T-helper 1 cell (primary cell): ENCODE measurements around the gene EPSTI1.
"Not testable (repeated sequence)": the region's sequence is repeated elsewhere in the genome, so short reads cannot be mapped to it uniquely, and the experiment has no call there.

Experiments
- DNase-seq, 5 donors: peaks; one replicate each; pipeline ENCODE4 v3.0.0-alpha.2; 2012 to 2020
- total RNA-seq, 4 donors: gene quantifications; one replicate each; lab custom pipeline; 2026; lab: John Stamatoyannopoulos, UW

EPSTI1 gene, protein sequence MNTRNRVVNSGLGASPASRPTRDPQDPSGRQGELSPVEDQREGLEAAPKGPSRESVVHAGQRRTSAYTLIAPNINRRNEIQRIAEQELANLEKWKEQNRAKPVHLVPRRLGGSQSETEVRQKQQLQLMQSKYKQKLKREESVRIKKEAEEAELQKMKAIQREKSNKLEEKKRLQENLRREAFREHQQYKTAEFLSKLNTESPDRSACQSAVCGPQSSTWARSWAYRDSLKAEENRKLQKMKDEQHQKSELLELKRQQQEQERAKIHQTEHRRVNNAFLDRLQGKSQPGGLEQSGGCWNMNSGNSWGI
- 48.7 to 128 (median 62.2) reads per million in 4 donors for total RNA-seq

DNA sequence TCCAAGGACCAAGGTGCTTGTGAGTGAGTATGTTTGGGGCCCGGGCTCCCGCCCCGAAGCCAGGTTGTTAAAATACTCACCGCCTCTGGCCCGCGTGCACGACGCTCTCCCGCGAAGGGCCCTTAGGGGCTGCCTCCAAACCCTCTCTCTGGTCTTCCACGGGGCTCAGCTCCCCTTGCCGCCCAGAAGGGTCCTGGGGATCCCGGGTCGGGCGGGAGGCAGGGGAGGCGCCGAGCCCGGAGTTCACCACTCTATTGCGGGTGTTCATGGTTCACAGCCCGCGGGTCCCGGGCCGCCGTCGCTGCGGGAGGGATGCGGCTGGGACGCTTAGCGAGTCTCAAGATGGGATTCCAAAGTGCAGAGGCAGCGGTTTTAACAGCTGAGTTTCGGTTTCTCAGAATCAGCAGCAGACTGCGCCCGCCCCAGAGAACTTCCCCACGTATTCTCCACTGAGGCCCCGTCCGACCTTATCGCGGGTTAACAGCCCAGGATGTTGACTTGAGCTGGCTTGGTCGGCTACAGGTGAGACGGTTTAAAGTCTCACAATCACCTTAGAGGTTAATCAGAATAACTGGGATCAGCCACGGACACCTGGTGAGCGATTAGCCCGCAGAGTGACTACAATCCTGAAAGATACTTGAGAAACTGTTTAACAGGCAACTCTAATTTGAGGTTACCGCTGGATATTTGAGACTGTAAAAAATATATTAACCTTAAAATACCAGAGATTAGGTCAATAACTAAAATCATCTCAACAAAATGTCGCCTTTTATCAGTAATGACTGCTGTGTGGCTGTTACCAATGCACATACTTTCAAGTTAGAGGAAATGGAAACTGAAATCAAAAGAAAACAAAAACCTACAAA is at the start of gene EPSTI1:
TSS of gene EPSTI1 (minus strand) at position 344 of the 866 bp plus-strand sequence. CDS start at position 268, 76 bp downstream.
- DNase-seq: peak; percentile 45 to 86 (median 58)

DNA sequence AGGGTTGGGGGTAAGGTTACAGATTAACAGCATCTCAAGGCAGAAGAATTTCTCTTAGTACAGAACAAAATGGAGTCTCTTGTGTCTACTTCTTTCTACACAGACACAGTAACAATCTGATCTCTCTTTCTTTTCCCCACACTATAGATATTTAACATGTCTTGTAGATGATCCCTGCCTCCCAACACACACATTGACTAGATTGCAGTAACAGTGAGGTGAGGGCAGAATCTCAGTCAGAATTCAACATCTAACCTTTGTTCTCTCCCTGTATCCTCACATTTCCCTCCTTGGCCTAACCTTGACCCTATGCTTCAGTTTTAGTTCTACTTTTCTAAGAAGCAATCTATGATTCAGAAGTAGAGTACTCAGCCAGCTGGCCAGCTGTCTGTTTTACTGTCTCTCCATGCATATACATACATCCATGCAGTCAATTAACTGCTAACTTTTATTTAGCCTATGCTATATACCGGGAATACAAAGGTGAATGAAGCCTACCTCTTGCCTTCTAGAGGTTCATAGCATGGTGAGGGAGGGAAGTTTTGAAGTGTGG is 49.4 kb upstream of the EPSTI1 start:
- no peak for DNase-seq

DNA sequence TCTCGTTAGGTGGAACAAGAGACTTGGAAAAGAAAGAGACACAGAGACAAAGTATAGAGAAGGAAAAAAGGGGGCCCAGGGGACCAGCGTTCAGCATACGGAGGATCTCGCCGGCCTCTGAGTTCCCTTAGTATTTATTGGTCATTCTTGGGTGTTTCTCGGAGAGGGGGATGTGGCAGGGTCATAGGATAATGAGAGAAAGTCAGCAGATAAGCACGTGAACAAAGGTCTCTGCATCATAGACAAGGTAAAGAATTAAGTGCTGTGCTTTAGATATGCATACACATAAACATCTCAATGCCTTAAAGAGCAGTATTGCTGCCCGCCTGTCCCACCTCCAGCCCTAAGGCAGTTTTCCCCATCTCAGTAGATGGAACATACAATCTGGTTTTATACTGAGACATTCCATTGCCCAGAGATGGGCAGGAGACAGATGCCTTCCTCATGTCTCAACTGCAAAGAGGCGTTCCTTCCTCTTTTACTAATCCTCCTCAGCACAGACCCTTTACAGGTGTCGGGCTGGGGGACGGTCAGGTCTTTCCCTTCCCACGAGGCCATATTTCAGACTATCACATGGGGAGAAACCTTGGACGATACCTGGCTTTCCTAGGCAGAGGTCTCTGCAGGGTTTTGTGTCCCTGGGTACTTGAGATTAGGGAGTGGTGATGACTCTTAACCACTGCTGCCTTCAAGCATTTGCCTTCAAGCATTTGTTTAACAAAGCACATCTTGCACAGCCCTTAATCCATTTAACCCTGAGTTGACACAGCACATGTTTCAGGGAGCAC is 48.7 kb upstream of the EPSTI1 start:
- DNase-seq: not testable (repeated sequence)

DNA sequence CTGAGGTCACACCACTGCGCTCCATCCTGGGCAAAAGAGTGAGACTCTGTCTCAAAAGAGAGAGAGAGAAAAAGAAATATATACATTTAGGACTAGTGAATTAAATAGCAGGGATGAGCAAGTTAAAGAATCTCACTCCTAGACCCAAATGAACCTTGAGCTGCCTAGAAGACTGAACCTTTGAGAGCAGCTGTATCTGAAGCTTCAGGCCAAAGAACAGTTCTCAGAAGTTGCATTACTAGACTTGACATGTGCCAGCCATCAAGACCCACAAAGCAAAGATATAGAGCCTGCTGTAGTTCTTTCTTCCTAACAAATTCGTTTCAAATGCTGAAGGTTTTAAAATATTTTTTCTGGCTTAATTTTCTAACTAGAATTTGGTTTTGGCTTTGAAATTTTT is 47.9 kb upstream of the EPSTI1 start:
- DNase-seq: no peak

DNA sequence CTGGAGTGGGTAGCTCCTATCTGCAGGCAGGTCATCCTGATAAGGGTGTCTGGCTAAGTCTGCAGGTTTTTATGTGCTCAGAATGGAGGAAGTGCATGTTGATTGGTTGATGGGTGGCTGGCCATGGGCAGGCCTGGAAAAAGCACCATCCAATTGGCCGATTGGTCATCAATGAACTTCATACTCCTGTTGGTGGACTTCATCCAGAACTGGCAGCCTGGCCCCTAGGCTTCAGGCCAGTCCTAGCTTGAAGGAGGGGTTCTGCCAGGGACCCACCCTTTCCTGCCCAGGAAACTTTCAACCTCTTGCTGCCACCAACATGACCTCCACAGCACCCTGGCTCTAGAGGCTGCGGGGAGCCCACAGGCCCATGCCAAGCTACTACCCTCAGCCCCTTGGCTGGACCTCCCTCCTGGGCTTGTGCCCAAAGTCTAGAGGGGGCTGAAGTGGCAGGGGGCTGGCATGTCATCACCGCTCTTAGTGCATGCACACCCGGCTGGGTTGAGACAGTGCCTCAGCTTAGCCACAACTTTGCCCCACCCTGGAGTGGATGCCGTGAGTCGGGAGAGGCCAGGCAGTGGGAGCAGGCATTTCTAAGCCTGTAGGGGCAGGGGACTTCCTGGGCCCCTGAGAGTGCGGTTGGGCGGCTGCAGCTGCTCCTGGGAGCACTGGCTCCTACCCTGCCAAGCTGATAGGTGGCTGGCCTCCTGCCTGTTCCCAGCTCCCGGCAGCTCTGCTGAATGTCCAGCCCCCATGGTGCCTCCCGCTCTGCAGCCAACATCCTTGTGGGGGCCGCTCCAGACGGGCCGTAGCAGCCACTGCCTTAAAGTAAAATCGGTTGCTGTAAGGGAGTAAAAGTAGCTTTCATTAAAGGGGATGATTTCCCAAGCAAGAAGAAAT is 44.6 kb upstream of the EPSTI1 start:
- no peak for DNase-seq

DNA sequence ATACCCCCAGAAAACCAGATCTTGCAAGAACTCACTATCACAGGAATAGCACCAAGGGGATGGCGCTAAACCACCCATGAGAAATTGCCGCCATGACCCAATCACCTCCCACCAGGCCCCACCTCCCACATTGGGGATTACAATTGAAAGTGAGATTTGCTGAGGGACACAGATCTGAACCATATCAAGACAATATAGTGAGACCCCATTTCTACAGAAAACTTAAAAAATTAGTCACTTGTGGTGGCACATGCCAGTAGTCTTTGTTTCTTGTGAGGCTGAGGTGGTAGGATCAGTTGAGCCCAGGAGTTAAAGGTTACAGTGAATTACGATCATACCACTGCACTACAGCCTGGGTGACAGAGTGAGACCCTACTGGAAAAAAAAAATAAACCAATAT is 41.0 kb upstream of the EPSTI1 start:
- no peak for DNase-seq

DNA sequence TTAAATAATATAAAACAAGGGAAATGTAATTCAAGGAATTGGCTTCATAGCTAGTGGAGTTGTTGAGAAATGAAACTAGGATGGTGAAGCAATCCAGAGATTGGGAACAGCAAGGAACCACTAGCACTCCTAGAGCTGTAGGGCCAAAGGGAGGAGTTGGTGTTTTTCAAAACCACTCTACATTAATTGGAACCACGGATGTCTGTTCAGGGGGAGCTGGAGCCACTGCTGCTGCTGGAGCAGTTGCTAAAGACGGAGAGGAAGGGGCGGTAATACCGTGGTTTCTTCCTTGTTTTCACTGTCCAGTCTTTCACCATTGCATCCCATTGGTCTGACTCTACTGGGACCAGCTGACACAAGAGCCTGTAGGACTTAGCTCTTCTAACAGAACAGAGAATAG is 39.8 kb upstream of the EPSTI1 start:
- no peak for DNase-seq

DNA sequence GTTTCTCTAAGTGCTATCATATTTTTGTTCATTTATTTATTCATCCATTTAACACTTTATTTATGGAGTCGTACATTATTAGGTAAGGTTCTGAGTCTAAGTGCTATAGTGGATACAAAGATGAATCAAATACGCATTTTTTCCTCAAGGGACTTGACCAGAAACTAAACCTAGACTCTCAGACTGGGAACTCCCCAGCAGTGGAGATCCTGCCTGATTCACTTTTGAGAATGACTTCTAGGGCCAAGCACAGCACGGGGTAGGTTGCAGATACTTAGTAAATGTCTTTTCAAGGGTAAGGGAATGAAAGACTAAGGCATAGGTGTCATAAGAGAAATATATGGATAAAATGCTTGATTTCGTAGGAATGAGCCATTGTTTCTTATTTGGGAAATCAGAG is 38.5 kb upstream of the EPSTI1 start:
- no peak for DNase-seq

DNA sequence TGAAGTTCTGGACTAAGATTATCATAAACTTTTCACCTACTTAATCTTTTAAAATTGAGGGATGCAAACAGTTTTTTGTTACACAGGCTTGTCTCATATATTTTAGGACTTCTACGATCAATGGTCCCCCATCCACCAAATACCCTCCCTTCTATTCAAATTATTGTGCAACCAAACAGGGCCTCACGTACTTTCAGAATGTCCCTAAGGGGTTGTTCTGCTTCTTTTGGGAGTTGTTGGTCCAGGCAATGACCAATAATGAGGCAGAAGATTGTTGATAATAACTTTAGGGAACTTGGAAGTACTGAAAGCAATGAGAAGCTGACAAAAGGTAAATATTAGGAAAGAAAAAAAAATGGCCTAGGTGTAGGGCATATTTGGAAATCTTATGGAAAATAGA is 34.2 kb upstream of the EPSTI1 start:
- no peak for DNase-seq

DNA sequence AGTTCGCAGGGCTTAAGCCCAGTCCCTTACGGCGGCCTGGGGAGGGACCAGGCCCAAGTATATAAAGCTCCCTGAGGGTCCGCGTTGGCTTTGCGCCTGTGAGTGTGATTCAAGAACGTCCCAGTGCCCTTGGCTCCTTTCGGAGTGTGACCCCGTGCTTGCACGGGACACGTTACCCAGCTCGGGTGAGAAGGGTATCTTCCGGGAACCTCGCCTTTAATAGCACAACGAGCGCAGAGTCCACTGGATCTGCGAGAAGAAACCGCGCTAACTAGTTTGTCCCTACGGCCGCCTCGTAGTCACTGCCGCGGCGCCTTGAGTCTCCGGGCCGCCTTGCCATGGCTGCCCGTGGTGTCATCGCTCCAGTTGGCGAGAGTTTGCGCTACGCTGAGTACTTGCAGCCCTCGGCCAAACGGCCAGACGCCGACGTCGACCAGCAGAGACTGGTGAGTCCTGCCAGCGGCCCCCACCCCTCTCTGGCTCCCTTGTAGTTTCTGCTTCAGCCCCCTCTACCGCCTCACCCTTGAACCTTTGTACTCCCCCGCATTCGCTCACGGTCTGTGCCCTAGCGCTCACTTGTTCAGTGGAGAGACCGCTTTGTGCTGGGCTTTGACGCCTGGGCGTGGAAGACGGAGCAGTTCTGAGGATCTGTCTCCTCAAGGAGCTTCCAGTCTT is 31.4 kb upstream of the EPSTI1 start, which contains the start of gene DNAJC15:
TSS of gene DNAJC15 (plus strand) at position 298 of the 675 bp plus-strand sequence. CDS start at position 339, 41 bp downstream.
- peak; percentile 51 to 86 (median 66) for DNase-seq

DNA sequence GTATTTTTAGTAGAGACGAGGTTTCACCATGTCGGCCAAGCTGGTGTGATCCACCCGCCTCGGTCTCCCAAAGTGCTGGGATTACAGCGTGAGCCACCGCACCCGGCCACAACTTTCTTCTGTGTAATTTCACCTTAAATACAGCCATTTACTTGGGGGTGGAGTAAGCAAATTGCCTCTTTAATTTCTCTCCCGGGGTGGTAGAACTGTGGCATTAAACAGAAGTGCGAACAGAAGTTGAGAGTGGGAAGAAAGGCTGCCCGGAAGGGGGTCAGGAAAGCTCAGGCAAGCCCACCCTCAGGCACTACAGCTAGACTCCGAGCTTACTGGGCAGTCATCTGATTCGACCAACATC is 30.9 kb upstream of the EPSTI1 start:
- no peak for DNase-seq

DNA sequence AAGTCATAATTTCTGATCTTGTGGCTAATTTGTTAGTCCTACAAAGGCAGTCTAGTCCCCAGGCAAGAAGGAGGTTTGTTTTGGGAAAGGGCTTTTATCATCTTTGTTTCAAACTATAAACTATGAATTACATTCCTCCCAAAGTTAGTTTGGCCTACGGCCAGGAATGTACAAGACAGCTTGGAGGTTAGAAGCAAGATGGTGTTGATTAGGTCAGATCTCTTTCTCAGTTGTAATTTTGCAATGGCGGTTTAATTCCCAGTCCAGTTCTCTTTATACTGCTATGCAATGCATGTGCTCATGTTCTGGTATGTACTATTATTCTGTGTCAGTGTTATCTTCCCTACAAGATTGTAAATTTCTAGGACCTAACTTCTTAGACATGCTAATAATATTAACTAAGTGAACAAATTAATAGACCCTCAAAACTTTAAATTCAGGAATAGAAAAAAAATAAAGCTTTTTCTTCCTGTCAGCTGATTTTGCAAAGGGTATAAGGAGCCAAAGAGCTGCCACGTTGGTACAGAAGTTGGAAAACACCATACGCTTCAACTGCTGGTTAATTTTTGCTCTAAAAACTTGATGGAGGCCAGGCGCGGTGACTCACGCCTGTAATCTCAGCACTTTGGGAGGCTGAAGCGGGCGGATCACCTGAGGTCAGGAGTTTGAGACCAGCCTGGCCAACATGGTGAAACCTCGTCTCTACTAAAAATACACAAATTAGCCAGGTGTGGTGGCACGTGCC is 30.1 kb upstream of the EPSTI1 start:
- no peak for DNase-seq

DNA sequence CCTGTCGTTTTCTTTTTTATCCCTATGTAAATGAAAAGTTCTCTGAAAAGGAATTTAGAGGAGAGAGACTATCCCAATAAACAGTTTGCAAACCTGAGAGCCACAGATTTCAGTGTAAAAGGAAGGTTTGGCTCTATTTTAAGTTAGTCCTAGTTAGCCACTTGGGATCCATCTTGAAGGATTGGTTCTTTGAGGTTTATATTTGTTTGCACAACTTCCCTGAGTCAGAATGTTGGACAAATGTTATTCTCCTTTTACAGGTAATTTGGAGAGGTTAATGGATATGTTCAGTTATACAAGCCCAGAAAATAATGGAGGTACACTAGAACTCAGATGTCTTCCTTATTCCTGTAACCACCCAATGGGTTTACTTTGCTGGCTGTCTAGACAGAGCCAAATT is 28.8 kb upstream of the EPSTI1 start:
- no peak for DNase-seq

DNA sequence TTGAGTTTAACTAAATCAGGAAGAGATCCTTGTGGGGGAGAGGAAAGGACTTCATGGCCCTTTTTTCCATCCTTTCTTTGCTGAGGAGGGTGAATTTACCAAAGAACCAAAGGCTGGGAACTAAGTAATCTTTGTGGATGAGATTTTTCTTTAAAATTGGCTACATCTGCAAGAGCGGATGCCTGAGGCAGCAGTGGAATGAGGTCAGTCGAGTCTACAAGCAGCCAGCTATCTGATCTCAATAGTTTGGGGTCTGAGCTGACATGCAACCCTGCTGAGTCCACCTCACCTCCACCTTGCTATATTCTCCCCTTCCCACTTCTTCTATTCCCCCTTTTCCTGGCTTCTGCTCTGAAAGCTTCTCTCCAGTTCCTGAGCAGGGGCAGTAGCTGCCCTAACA is 27.8 kb upstream of the EPSTI1 start:
- DNase-seq: no peak

DNA sequence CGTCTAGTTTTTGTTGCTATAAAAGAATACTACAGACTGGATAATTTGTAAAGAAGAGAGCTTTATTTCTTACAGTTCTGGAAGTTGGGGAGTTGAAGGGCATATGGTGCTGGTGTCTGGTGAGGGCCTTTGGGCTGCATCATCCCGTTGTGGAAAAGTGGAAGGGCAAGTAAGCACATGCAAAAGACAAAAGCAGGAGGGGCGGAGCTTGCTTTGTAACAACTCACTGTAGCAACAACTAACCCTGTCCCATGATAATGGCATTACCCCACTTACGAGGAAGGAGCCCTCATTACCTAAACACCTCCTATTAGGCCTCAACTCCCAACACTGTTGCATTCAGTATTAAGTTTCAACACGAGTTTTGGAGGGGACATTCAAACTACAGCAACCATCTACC is 24.2 kb upstream of the EPSTI1 start:
- no peak for DNase-seq

DNA sequence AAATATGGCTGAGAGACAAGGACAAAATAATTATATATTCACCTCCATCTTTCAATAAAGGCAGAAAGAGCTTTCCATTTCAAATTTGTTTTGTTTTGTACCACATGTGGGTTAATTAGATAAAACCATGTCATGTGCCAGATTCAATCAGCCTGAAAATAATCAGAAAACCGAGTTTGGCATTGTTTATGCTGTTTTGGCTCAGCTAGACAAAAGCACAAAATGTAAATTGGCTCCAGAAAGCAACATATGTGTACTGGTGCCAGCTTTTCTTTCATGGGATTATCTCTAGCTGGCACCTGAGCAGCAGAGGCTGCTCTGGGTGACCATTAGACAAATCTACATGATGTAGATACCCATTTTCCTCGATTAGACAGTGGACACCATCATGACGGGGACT is 22.1 kb upstream of the EPSTI1 start:
- no peak for DNase-seq

DNA sequence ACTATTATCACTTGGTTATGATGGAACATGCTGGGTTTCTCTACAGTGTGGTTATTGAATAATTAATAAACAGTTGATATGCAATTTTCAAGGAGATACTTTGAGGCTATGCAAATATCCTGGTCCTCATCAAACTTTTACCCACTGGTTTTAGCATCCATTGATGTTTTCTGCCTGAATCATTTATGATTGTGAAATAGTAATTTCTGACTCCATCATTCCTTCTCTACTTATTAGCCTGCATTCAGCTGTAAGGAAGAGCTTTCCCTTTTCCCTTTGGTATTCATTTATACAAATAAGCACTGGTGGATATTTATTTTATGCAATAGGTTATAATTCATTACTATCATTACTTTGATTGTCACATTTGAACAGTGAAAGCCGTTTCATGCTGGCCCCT is 17.5 kb upstream of the EPSTI1 start:
- DNase-seq: no peak

DNA sequence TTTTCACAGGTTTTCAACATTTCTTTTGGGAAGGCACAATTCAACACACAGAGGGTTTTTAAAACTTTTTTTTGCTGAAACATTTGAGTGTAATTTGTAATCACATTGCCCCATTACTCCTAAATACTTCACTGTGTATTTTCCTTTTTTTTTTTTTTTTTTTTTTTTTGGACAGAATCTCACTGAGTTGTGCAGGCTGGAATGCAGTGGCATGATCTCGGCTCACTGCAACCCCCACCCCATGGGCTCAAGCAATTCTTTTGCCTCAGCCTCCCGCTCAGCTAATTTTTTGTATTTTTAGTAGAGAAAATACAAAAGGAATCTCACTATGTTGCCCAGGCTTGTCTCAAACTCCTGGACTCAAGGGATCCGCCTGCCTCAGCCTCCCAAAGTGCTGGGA is 16.6 kb upstream of the EPSTI1 start:
- no peak for DNase-seq

DNA sequence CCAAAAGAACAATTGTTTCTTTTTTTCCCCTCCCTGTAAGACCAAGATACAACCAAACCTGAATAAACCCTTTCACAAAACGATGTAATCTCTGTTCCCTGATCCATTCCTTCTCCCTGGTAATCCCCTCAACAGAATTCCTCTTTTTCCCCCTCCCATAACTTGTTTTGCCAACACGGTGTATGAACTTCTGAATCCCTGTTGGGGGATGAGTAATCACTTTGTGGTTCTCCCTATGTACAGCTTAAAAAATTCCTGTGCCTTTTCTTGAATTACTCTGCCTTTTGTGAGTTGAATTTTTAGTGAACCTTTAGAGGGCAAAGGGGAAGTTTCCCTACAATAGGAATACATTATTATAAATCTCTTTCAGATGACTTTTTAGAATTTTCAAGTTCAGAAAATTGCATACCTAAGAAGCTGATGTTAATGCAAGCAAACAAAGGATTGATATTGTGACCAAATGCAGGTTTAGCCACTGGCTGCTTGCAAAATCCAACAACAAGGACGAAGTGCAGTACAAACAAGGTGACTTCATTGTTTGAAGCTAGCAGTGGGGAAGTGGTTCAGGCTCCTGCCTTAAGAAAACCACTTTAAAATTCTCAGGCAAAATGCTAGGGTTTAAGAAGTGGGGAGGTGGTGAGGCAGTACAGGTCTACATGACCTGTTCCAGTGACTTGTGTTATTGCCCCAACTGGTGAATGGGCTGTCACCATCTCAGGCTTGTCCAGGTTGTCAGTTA is 15.0 kb upstream of the EPSTI1 start:
- no peak for DNase-seq
